ENCODE results near the gene MICA.

The MICA gene

GRCh38 chr6:31377029-31377428 is 26.4 kb upstream of the MICA start:
- H3K27ac ChIP-seq (ENCODE audit: low read depth, low read length, poor library complexity, severe bottlenecking) = no peak overlapping the region
- H3F3A ChIP-seq (ENCODE audit: insufficient read depth, low read length) = no peaks in the 10 kb centered on the region
- no peaks in the 10 kb centered on the region for H3K79me2 ChIP-seq (ENCODE audit: insufficient read depth, low read length)
- no peaks in the 10 kb centered on the region for H3K4me1 ChIP-seq (ENCODE audit: insufficient read depth, low read length, severe bottlenecking)
- no peak overlapping the region for H2AFZ ChIP-seq (ENCODE audit: low read length)
- no peaks in the 10 kb centered on the region for H3K36me3 ChIP-seq (ENCODE audit: insufficient read depth, low read length)
- H4K20me1 ChIP-seq (ENCODE audit: insufficient read depth, low read length) = no peaks in the 10 kb centered on the region
- no peaks in the 10 kb centered on the region for H3K9me2 ChIP-seq (ENCODE audit: low read depth, low read length)
- H3K27me3 ChIP-seq (ENCODE audit: insufficient read depth, low read length) = peaks cover 3% of the 10 kb centered on the region; the same call in 1 of the 2 replicates
- no peak overlapping the region for H3K4me2 ChIP-seq (ENCODE audit: low read length)
- H3K9me3 ChIP-seq (ENCODE audit: low read length) = peaks cover 2% of the 10 kb centered on the region; the same call in 1 of the 2 replicates
- no peak overlapping the region for H3K4me3 ChIP-seq (ENCODE audit: low read depth, low read length, poor library complexity, severe bottlenecking)
- H3K9ac ChIP-seq (ENCODE audit: low read length) = no peak overlapping the region
- no peak for TF ChIP-seq CTCF (IDR thresholded peaks at IDR 0.05; ENCODE audit: low read length)
- no peak for TF ChIP-seq EZH2 (IDR thresholded peaks at IDR 0.05; ENCODE audit: borderline replicate concordance, low read length)

GRCh38 chr6:31378062-31378720 is 25.2 kb upstream of the MICA start:
- Histone ChIP-seq H3K36me3 (ENCODE audit: insufficient read depth, low read length) (no peaks in the 10 kb centered on the region), H3K4me2 (ENCODE audit: low read length) (no peak overlapping the region), H3K9me2 (ENCODE audit: low read depth, low read length) (no peaks in the 10 kb centered on the region), H2AFZ (ENCODE audit: low read length) (no peak overlapping the region), H3K9ac (ENCODE audit: low read length) (no peak overlapping the region), H3F3A (ENCODE audit: insufficient read depth, low read length) (no peaks in the 10 kb centered on the region), H3K9me3 (ENCODE audit: low read length) (no peaks in the 10 kb centered on the region), H3K4me3 (ENCODE audit: low read depth, low read length, poor library complexity, severe bottlenecking) (no peak overlapping the region), H3K27ac (ENCODE audit: low read depth, low read length, poor library complexity, severe bottlenecking) (no peak overlapping the region), H3K79me2 (ENCODE audit: insufficient read depth, low read length) (no peaks in the 10 kb centered on the region), H3K4me1 (ENCODE audit: insufficient read depth, low read length, severe bottlenecking) (no peaks in the 10 kb centered on the region), H4K20me1 (ENCODE audit: insufficient read depth, low read length) (no peaks in the 10 kb centered on the region), H3K27me3 (ENCODE audit: insufficient read depth, low read length) (no peaks in the 10 kb centered on the region)
- TF ChIP-seq EZH2 (IDR thresholded peaks at IDR 0.05; ENCODE audit: borderline replicate concordance, low read length) = no peak

- Histone ChIP-seq H3K79me2 (ENCODE audit: insufficient read depth, low read length) (no peaks in the 10 kb centered on the region), H3K9me2 (ENCODE audit: low read depth, low read length) (no peaks in the 10 kb centered on the region), H3K27ac (ENCODE audit: low read depth, low read length, poor library complexity, severe bottlenecking) (no peak overlapping the region), H2AFZ (ENCODE audit: low read length) (no peak overlapping the region), H3K4me3 (ENCODE audit: low read depth, low read length, poor library complexity, severe bottlenecking) (no peak overlapping the region), H3K9me3 (ENCODE audit: low read length) (no peaks in the 10 kb centered on the region), H3K9ac (ENCODE audit: low read length) (no peak overlapping the region), H3K4me1 (ENCODE audit: insufficient read depth, low read length, severe bottlenecking) (no peaks in the 10 kb centered on the region), H3K36me3 (ENCODE audit: insufficient read depth, low read length) (no peaks in the 10 kb centered on the region), H3F3A (ENCODE audit: insufficient read depth, low read length) (no peaks in the 10 kb centered on the region), H3K4me2 (ENCODE audit: low read length) (no peak overlapping the region), H4K20me1 (ENCODE audit: insufficient read depth, low read length) (no peaks in the 10 kb centered on the region), H3K27me3 (ENCODE audit: insufficient read depth, low read length) (no peaks in the 10 kb centered on the region)
- no peak for TF ChIP-seq EZH2 (IDR thresholded peaks at IDR 0.05; ENCODE audit: borderline replicate concordance, low read length)
- TF ChIP-seq CTCF (IDR thresholded peaks at IDR 0.05; ENCODE audit: low read length) = no peak
These were observed 24.7 kb upstream of the MICA start for GRCh38 chr6:31378721-31379103.

GRCh38 chr6:31379850-31380249 is 23.5 kb upstream of the MICA start:
- TF ChIP-seq CTCF (IDR thresholded peaks at IDR 0.05; ENCODE audit: low read length) = no peak
- TF ChIP-seq EZH2 (IDR thresholded peaks at IDR 0.05; ENCODE audit: borderline replicate concordance, low read length) = no peak
- no peak overlapping the region for H3K4me3 ChIP-seq (ENCODE audit: low read depth, low read length, poor library complexity, severe bottlenecking)
- no peaks in the 10 kb centered on the region for H3K27me3 ChIP-seq (ENCODE audit: insufficient read depth, low read length)
- no peaks in the 10 kb centered on the region for H3K36me3 ChIP-seq (ENCODE audit: insufficient read depth, low read length)
- no peaks in the 10 kb centered on the region for H3F3A ChIP-seq (ENCODE audit: insufficient read depth, low read length)
- H3K27ac ChIP-seq (ENCODE audit: low read depth, low read length, poor library complexity, severe bottlenecking) = no peak overlapping the region
- H3K4me1 ChIP-seq (ENCODE audit: insufficient read depth, low read length, severe bottlenecking) = no peaks in the 10 kb centered on the region
- no peaks in the 10 kb centered on the region for H3K9me3 ChIP-seq (ENCODE audit: low read length)
- no peaks in the 10 kb centered on the region for H3K79me2 ChIP-seq (ENCODE audit: insufficient read depth, low read length)
- H3K4me2 ChIP-seq (ENCODE audit: low read length) = no peak overlapping the region
- H3K9me2 ChIP-seq (ENCODE audit: low read depth, low read length) = no peaks in the 10 kb centered on the region
- no peaks in the 10 kb centered on the region for H4K20me1 ChIP-seq (ENCODE audit: insufficient read depth, low read length)
- no peak overlapping the region for H3K9ac ChIP-seq (ENCODE audit: low read length)
- H2AFZ ChIP-seq (ENCODE audit: low read length) = no peak overlapping the region

All from OCI-LY1 (cell line).